GM12801 (cell line): ENCODE measurements around the gene ASB6.

Source experiments
- CTCF ChIP-seq: IDR thresholded peaks from one replicate; pipeline ENCODE4 v1.5.1; 2011; ENCODE audit warnings: control low read depth; ENCODE audit not compliant: insufficient read length; ENCODE audit errors: extremely low read depth

ASB6 gene

GRCh38 chr9:129590466-129590865 is 51.5 kb downstream of the ASB6 start:
- TF ChIP-seq CTCF = no peak

DNA sequence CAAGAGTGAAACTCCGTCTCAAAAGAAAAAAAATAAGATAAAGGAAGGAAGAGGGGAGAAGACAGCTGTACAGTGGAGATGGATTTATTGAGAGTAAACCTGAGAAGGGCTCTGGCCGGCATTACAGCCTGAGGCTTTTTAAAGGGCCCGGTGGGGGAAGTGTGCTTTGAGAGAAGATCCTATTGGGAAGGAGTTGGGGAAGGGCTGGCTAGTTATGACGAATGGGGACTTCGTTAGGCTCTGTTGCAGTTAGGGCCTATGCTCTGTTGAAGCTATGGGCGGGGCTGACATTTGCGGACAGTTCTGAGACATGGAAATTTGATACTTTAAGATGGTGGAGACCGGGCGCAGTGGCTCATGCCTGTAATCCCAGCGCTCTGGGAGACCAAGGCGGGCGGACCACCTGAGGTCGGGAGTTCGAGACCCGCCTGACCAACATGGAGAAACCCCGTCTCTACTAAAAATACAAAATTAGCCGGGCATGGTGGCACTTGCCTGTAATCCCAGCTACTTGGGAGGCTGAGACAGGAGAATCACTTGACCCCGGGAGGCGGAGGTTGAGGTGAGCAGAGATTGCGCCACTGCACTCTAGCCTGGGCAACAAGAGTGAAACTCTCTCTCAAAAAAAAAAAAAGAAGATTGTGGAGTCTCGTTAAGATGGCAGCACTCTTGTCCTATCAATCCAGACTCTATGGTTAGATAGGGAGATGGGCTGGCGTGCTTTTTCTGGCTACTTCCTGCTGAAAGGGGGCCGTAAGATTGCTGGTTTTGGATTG is 54.3 kb downstream of the ASB6 start:
- TF ChIP-seq CTCF = no peak

DNA sequence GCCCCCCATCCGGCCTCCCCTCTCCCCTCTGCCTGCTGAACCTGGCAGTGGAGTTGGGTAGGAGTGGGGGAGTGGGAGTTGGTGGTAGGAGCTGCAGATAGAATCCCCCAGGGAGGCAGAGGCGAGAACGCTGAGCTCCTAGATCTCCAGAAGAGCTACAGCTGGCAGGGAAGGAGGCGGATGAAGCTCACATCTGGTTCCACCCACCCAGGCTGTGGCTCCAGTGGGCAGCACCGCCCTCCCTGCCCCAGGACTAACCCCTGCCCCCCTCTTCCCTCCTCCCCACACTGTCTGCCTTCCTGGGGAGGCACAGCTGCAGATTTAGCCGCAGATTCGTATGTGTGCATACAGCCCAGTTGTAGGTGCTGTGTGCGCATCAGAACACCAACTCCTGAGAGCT is 55.3 kb downstream of the ASB6 start:
- TF ChIP-seq CTCF = no peak

- no peak for TF ChIP-seq CTCF
Measured at GRCh38 chr9:129586245-129586644, 55.7 kb downstream of the ASB6 start.

DNA sequence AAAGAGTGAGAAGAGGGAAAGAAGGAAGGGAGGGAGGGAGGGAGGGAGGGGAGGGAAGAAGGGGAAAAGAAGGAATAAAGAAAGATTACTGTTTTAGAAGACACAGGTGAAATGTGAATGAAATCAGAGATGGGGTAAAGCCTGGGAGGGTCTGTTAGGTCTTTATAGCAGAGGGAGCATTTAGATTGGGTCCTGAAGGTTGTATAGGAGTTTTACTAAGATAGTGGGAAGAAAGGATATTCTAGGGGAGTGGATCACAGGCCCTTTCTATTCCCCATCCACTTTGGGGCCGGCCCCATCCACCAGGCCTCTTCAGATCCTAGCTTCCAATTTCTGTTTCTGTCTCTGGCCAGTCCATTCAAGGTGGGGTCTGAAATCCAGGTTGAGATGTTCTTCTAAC is 56.6 kb downstream of the ASB6 start:
- no peak for TF ChIP-seq CTCF
